ENCODE measurements around the gene SLC13A3. TPM values are rescaled to one million over a fixed set of nuclear protein-coding genes. Genes with fewer than 3 reads are reported as not detected.

Gene SLC13A3
- total RNA-seq, 1 donor from 2014 or later = not detected

DNA sequence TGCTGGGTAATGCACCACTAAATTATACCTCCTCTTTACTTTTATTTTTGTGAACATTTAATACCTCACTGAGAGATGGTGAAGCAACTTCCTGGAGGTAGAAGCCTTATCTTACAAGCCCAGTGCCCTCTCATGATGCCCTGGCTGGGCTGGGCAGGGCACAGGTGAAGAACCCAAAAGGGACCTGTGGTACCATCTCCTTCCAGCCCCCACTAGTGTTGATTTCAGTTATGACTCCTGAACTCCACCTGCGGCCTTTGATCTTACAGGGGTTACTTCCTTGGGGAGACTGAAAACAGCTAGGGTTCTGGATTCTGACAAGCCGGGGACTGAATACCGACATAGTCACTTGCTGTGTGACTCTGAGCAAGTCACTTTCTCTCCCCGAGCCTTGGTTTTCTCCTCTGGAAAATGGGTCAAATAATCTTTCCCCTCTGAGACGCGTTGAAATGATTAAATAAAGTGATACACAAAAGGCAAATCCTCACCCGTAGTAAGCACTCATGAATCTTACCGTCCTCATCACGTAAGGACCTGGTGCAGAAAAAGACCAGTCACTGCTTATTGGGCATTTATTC, 1.2 kb downstream of the SLC13A3 start:
- no peak for DNase-seq

DNA sequence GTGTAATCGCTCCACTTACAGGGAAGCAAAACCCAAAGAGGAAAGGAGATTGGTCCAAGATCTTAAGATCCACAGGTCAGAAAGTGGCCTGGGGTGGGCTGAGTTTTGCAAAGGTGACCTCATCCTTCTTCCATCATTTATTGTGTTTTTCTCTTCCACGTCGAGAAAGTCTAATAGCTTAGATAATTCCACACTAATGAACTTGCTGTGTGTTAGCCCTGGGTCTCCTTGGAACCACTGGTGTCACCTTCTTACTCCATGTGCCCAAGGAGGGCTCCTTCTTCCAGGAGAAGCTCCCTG, 1.7 kb downstream of the SLC13A3 start:
- no peak for DNase-seq

DNA sequence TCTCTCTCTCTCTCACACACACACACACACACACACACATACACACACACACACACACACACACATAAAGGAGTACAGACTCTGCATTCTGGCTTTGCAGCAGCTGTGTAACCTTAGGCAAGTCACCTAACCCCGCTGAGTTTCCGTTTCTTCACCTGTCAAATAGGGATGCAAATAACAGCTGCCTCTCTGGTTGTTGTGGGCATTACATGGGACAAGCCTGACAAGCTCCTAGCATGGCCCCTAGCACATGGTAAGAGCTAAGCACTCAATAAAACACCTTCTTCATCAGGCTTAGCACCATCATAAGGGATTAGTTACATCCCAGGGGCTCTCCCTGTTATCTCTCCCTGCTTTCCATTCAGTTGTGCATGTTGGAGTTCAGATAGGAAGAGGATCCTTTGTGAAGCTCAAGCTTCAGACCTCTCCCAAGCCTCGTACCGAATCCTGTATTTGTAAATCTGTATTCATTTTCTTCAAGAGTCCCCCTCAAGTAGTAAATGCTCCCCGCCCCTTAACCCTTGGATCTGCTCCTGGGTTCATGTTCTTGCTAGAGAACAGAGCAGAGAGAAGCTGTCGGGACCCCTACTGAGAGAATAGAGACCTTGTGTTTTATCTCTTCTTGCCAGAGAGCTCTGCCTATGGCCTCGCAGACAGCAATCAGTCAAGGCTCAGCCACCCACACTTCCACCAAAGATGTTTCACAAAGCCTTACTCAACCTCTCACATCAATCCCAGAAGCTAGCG, 2.2 kb downstream of the SLC13A3 start:
- no peak for DNase-seq

DNA sequence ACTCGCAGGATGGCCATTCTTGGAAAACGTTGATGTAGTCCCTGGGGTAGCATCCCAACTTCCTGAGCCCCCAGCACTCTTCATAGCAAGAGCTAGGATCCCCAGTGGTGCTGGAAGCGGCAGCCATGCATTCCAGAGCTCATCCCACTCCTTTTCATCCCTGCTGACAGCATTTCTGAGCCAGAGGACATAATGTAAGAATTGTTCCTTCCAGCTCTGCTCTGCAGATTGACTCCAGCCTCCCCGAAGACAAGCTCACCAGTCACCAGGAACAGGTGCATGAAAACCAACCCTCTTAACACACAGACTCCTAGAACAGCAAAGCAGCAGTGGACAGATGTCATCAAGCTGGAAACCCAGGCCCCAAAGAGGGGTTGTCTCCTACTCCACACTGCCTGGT, 3.8 kb downstream of the SLC13A3 start:
- no peak for DNase-seq

DNA sequence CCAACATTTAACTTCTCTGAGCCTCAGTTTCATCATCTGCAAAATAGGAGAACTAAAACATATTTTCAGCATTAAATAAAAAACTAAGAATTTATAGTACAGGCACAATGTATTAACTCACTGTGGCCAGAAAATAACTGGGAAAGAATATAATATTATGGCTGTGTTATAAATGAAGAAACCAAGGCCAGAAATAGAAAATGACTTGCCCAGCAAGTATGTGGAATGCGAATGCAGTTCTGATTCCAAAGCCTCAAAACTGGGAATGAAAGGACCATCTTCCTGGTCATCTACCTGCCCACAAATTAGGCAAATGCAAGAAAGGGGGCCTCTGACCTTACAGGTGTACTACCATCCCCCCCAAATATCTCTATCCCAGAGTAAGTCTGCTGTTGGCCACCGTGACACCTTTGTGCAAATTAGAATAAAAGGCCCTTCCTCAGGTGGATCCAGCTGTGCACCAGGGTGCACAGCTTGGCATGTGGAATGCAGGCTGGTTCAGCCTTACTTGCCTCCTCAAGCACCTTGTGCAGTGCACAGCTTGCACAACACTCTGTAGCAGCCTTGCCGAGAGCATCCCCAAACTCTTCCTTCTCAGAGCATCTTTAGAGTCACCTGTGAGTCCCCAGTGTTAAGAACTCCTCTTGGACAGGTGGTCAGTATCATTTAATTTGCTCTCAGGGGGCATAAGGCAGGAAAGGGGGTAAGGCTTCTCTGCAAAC, 4.4 kb downstream of the SLC13A3 start:
- no peak for DNase-seq

DNA sequence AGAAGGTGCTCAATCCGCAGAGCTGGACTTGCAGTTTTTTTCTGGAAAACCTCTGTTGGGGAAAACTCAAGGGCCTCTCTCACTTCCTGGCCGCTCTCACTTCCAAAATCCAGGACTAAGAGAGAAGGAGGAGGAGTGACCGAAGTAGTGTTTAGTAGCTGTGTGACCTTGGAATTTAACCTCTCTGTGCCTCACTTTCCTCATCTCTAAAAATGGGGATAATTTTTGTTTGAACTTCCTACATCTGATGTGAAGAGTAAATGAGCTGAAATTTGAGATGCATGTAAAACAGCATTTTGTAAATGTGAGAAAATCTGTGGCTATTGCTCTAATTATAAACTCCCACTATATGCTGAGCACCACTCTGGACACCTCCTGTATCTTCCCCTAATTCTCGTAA, 5.1 kb downstream of the SLC13A3 start:
- no peak for DNase-seq

DNA sequence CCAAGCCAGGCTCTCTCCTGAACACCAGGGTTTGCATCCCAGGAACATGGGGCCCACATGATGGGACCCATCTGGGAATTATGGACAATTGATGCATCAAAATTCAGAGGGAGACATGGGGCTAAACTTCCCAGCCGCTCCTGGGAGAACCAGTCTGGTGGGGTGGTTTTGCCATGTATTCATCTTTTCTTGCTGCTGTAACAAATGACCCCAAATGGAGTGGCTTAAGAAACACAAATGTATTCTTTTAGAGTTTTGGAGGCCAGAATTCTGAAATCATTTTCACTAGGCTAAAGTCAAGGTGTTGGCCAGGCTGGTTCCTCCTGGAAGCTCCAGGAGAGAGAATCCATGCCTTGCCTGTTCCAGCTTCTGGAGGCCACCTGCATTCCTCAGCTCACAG, 6.5 kb downstream of the SLC13A3 start:
- DNase-seq = no peak

GRCh38 chr20:46644160-46644559, 7.1 kb downstream of the SLC13A3 start:
- DNase-seq = no peak

DNA sequence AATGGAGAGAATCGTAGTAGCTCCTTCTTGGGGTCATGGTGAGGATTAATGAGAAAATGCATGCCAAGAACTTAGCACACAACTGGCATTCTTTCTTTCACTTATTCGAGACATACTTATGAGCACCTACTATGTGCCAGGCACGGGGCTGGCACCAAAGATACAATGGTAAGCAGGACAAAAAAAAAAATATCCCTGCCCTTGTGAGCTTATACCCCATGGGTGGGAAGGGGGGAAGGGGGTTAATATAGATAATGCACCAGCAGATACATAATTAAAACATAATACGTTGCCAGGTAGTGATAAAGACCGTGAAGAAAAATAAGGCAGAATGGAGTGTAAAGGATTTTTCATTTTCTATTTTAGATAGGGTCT, 8.3 kb downstream of the SLC13A3 start:
- no peak for DNase-seq

GRCh38 chr20:46642265-46642968, 8.8 kb downstream of the SLC13A3 start:
- DNase-seq = no peak

GRCh38 chr20:46641424-46641823, 9.8 kb downstream of the SLC13A3 start:
- DNase-seq = no peak

DNA sequence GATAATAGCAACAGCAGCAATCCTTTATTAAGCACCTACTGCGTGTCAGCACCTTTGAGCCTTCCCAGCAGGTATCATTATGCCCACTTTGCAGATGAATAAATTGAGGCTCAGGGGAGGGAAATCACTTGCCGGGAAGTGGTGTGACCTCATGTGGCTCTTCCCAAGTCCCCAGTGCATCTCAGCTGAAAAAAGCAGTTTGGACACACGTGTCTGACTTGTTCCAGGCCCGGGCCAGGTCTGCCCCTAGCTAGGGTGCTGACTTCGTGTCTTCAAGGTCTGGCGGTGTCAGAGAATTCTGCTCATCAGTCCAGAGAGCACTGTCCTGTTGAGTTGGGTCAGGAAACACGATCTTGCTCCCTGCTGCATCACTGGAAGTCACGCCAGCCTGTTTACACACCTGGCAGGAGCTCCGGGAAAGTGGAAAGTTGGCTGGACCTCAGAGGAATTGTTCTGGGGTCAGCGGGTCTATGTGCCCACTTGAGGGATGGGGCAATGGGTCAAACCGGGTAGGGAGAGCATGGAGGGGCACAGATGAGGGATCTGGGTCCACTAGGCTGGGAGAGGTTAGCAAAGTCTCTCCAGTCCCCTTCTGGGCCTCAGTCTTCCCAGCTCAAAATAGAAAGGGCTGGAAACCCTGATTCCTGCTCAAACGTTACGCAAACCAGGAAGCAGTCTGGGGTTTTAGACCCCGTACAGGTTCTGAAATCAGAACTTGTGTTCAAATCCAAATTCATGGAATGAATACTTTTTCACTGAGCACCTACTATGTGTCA, 10.5 kb downstream of the SLC13A3 start:
- DNase-seq = no peak

- no peak for DNase-seq
Observed at GRCh38 chr20:46640044-46640443, 11.2 kb downstream of the SLC13A3 start.

- DNase-seq = no peak
Observed at GRCh38 chr20:46639587-46639986, 11.7 kb downstream of the SLC13A3 start.

DNA sequence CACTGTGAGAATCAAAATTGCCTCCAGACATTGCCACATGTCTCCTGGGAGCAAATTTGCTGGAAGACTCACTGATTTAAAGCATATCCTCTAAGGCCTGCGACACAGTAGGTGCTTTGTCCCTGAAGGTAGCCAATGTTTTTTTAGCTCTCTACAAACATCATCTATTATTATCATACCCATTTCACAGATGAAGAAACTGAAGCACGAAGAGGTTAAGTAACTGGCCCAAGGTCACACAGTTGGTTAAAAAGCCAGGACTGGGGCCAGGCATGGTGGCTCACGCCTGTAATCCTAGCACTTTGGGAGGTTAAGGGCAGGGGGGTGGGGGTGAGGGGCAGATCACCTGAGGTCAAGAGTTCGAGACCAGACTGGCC, 12.4 kb downstream of the SLC13A3 start:
- no peak for DNase-seq

DNA sequence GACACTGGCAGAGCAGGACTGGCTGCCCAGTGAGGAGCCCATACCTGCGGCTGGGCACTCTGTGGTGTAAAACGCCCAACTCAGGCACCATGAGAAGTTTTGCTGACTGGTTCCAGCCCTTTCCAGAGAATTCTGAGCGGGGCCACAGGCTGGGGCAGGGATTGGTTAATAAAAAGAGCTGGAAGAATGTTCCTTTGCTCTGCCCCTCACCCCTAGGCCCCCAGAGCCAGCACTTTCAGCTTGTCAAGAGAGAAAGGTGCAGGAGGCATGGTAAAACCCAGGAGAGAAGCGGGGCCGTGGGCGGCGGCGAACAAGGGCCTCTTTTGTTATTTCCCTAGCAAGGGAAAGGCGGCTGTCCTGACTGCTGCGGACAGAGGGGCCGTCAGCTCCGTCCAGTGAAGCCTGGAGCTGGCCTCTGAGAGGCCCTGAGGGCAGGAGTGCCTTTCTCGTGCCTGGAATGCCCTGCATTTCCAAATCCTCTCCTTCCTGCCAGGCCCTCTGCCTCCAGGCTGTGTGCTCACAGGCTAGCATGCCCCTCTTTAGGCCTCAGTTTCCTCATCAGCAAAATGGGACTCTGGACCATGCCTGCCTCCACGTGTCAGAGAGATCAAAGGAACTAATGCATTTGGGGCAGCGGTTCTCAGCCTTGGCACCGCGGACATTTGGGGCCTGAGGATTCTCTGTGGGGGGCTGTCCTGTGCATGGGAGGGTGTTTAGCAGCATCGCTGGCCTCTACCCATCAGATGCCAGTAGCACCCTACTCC, 12.9 kb downstream of the SLC13A3 start:
- no peak for DNase-seq

- no peak for DNase-seq
Observed at GRCh38 chr20:46637427-46638133, 13.7 kb downstream of the SLC13A3 start.

GRCh38 chr20:46637020-46637419, 14.2 kb downstream of the SLC13A3 start:
- DNase-seq = no peak

DNA sequence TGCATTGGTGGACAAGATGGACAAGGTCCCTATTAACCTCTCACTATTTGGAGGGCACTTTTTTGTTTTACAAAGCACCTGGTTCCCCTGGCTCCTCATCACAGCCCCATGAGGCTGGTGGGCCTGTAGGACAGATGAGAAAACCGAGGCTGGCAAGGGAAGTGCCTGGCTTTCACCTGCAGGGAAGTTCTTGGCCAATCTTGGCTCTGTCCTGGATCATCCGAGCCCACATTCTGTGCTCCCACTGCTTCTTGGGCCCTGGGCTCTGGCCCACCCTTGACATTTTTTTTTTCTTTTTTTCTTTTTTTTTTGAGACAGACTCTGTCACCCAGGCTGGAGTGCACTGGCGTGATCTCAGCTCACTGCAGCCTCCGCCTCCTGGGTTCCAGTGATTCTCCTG, 14.7 kb downstream of the SLC13A3 start:
- DNase-seq = no peak

DNA sequence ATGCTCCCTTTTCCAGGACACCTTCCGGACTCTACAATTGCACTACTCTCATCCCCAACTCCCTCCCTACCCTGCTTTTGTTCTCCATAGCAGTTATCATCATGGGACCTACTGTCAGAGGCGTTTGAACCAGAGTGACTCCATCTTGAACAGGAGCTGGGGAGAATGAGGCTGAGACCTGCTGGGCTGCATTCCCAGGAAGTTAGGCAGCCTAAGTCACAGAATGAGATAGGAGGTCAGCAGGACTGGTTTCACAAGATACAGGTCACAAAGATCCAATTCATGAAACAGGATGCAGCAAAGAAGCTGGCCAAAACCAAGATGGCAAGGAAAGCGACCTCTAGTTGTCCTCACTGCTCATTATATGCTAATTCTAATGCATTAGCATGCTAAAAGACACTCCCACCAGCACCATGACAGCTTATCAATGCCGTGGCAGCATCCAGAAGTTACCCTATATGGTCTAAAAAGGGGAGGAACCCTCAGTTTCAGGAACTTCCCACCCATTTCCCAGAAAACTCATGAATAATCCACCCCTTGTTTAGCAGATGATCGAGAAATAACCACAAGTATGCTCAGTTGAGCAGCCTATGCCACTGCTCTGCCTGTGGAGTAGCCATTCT, 15.6 kb downstream of the SLC13A3 start:
- no peak for DNase-seq

DNA sequence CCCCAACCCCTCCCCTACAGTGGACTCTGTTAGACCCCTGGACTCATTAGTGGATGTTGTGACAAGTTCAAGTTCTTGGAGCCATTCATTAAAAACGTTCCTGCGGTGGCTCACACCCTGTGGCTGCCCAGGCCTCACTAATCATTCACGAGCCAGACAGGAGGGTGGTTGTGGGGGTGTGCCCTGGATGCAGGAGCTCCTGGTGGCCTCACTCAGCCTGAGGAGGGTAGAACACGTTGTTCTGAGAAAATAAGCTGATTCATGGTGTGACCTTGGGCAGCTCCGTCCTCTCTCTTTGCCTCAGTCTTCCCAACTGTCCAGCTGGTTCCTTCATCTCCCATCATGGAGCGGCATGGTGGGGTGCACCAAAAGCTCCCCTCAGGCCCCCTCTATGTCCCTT, 16.7 kb downstream of the SLC13A3 start:
- no peak for DNase-seq
